Naive B cell (primary cell): ENCODE data around the gene CREG2. TPM values are rescaled to one million over a fixed set of nuclear protein-coding genes. Genes with fewer than 3 reads are reported as not detected.
A peak's percentile ranks its signal among the peaks of the same experiment; 100 is the strongest.
"Not testable (repeated sequence)": the region's sequence is repeated elsewhere in the genome, so short reads cannot be mapped to it uniquely, and the experiment has no call there.

ENCODE experiments used
- ATAC-seq, 2 donors: fragments of 150-1000 bp; cut with Tn5 transposase; 2 replicates each; pipeline ENCODE4 v1.10.0; 2021; ENCODE audit warnings: low read depth in 2 of 2, mild to moderate bottlenecking in 2 of 2, moderate library complexity in 2 of 2
- DNase-seq: peaks from one replicate; pipeline ENCODE4 v3.0.0; 2022
- H3K27ac Mint-ChIP-seq, 6 donors: one replicate each; pipeline ENCODE4 v1.8.0; 2020 to 2022; ENCODE audit warnings: mild to moderate bottlenecking in 6 of 6, mixed read lengths in 6 of 6, moderate library complexity in 5 of 6, inconsistent platforms in 2 of 6
- H3K27me3 Mint-ChIP-seq, 3 donors: one replicate each; pipeline ENCODE4 v1.8.0; 2021 to 2022; ENCODE audit warnings: mixed read lengths in 3 of 3, mild to moderate bottlenecking in 1 of 3
- H3K36me3 Mint-ChIP-seq, 2 donors: one replicate each; pipeline ENCODE4 v1.8.0; 2020 to 2022; ENCODE audit warnings: mixed read lengths in 2 of 2, inconsistent platforms in 1 of 2, mild to moderate bottlenecking in 1 of 2
- H3K4me1 Mint-ChIP-seq, 3 donors: one replicate each; pipeline ENCODE4 v1.8.0; 2020 to 2022; ENCODE audit warnings: mixed read lengths in 3 of 3, inconsistent platforms in 1 of 3, mild to moderate bottlenecking in 1 of 3, moderate library complexity in 1 of 3
- H3K4me3 Mint-ChIP-seq, 8 donors: one replicate each; pipeline ENCODE4 v1.8.0; 2020 to 2022; ENCODE audit warnings: mild to moderate bottlenecking in 8 of 8, mixed read lengths in 8 of 8, moderate library complexity in 8 of 8, inconsistent platforms in 2 of 8
- H3K9me3 Mint-ChIP-seq, 7 donors: one replicate each; pipeline ENCODE4 v1.8.0; 2020 to 2022; ENCODE audit warnings: mixed read lengths in 7 of 7, mild to moderate bottlenecking in 5 of 7, inconsistent platforms in 2 of 7, moderate library complexity in 1 of 7
- polyA plus RNA-seq, 6 donors: library from polyadenylated mRNA; unstranded; fragments of 300-500 nt; fragmentation: Illumina TruSeq; gene quantifications; one replicate each; pipeline ENCODE4 v1.2.3, GENCODE V29; 2021; ENCODE audit warnings: low read depth in 6 of 6

The CREG2 gene
- polyA plus RNA-seq, 6 donors from 2014 or later: not detected

DNA sequence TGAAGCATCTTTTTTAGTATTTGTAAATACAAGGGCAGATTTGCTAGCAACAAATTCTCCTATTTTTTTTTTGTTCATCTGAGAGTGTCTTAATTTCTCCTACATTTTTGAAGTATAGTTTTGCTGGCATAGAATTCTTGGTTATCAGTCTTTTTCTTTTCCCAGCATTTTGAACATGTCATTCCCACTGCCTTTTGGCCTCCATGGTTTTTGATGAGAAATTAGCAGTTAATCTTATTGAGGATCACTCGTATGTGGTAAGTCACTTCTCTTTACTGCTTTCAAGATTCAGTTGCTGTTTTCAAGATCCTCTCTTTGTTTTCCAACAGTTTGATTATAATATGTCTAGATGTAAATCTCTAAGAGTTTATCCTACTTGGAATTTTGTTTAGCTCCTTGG, 61.9 kb downstream of the CREG2 start:
- H3K4me1 Mint-ChIP-seq: no peaks in the 10 kb centered on the region
- no peaks in the 10 kb centered on the region for H3K36me3 Mint-ChIP-seq
- H3K9me3 Mint-ChIP-seq: peaks cover 0 to 6% (median 0%) of the 10 kb centered on the region in 7 donors
- ATAC-seq (no peak), DNase-seq (no peak)
- no peak overlapping the region for H3K27ac Mint-ChIP-seq
- H3K27me3 Mint-ChIP-seq: no peaks in the 10 kb centered on the region
- H3K4me3 Mint-ChIP-seq: no peak overlapping the region

DNA sequence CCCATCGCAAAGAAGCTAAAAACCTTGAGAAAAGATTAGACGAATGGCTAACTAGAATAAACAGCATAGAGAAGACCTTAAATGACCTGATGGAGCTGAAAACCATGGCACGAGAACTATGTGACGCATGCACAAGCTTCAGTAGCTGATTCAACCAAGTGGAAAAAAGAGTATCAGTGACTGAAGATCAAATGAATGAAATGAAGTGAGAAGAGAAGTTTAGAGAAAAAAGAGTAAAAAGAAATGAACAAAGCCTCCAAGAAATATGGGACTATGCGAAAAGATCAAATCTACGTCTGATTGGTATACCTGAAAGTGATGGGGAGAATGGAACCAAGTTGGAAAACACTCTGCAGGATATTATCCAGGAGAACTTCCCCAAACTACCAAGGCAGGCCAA, 70.7 kb downstream of the CREG2 start:
- not testable (repeated sequence) for ATAC-seq, H3K4me1 Mint-ChIP-seq, H3K27ac Mint-ChIP-seq, H3K9me3 Mint-ChIP-seq, H3K4me3 Mint-ChIP-seq, H3K36me3 Mint-ChIP-seq, DNase-seq
- H3K27me3 Mint-ChIP-seq: peaks cover 4 to 13% (median 8%) of the 10 kb centered on the region in 3 donors

DNA sequence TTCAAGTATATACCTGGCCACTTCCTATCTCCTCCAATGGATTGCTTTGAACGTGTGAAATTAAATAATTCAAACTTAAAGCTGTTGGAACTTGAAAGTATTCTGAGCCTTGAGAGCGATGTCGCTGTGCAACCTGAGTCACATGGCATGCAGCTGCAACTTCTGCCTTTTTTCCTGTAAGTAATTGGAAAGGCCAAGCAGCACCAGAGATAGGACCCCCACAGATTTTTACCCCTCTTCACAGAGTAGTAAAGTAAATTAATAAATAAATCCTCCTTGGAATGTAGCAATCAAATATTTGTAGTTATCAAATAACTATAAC, 75.6 kb downstream of the CREG2 start:
- no peak for DNase-seq
- peak overlapping the region in 1 of 6 donors; percentile 17 for H3K27ac Mint-ChIP-seq
- peaks cover 3 to 10% (median 5%) of the 10 kb centered on the region in 3 donors for H3K27me3 Mint-ChIP-seq
- peak overlapping the region in 2 of 8 donors; percentile 22 to 82 for H3K4me3 Mint-ChIP-seq
- ATAC-seq: no peak
- H3K36me3 Mint-ChIP-seq: no peaks in the 10 kb centered on the region
- H3K4me1 Mint-ChIP-seq: peaks cover 17 to 39% (median 25%) of the 10 kb centered on the region in 3 donors
- no peaks in the 10 kb centered on the region for H3K9me3 Mint-ChIP-seq

DNA sequence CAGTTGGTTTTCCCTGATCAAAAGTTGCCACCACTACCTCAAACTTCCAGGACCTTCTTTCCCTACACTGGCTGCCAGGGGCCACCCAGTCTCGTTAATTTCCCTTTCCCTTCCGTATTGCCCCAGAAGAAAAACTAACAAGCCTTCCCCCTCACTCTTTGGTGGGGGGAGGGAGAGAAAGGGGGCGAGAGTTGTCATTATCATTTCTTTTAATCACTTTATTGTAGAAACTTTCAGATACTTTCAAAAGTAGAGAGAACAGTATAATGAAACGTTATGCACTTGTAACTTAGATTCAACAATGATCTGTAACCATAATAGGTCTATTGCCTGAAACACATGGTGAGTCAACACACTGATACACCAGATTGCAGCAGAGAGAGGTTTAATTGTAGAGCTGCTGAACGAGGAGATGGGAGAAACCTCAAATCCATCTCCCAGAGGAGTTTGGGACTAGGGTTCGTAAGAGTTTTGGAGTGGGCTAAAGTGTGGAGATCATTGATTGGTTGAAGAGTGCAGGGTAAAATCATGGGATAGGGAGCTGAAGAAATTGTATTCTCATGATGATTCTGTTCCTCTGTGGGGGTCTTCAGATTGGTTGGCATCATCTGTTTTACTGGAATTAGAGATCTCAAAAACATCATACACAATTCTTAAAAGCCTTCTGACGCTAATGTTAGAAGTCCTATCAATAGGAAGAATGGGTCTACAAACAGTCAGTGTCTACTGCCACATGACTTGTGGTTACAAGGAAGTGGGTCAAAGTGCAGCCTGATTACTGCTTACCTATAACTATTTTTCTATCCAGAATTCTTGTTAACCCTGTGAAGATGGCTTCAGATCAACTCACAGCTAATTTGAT, 76.2 kb downstream of the CREG2 start:
- Mint-ChIP-seq H3K4me3 (peak overlapping the region in 5 of 8 donors; percentile 10 to 82 (median 55)), H3K4me1 (peaks cover 21 to 45% (median 31%) of the 10 kb centered on the region in 3 donors), H3K36me3 (no peaks in the 10 kb centered on the region), H3K27me3 (peaks cover 0 to 4% (median 0%) of the 10 kb centered on the region in 3 donors), H3K9me3 (no peaks in the 10 kb centered on the region), H3K27ac (peak overlapping the region in 2 of 6 donors; percentile 17 to 56)
- no peak for ATAC-seq
- no peak for DNase-seq

DNA sequence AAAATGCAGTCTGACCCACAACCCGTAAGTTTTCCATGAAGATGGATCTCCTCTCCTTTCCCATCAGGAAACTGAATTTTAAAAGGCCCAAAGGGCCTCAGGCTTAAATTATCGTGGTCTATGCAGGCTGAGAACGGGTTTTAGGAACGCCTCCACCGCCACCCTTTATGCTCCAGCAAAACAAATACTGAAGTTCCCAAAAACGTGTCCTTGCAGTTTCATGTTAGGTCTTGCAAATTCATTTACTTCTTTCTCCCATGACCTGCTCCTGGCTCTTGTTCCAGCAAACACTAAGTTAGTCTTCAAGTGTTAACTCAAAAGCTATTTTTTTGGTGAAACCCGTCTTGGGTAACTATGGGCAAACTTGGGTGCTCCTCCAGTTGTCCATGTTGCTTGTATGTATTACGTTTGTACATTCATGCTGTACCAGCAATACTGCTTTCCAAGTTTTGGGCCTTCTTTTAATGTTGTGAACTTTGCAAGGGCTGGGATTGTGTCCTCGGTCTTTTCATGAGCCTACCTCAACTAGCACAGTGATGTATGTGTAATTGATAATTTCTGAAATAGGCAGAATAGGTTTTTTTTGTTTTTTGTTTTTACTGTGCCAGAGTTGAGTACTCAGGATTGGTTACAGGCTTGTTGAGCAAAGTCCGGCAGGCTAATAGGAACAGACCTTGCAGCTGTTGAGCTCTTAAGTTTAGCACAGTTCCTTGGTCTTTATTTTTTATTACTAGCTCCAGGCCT, 77.0 kb downstream of the CREG2 start:
- Mint-ChIP-seq H3K4me1 (peaks cover 21 to 53% (median 38%) of the 10 kb centered on the region in 3 donors), H3K9me3 (no peaks in the 10 kb centered on the region), H3K4me3 (peak overlapping the region in 6 of 8 donors; percentile 6 to 92 (median 64)), H3K36me3 (no peaks in the 10 kb centered on the region), H3K27me3 (no peaks in the 10 kb centered on the region), H3K27ac (peak overlapping the region in 1 of 6 donors; percentile 24)
- no peak for ATAC-seq
- DNase-seq: no peak

DNA sequence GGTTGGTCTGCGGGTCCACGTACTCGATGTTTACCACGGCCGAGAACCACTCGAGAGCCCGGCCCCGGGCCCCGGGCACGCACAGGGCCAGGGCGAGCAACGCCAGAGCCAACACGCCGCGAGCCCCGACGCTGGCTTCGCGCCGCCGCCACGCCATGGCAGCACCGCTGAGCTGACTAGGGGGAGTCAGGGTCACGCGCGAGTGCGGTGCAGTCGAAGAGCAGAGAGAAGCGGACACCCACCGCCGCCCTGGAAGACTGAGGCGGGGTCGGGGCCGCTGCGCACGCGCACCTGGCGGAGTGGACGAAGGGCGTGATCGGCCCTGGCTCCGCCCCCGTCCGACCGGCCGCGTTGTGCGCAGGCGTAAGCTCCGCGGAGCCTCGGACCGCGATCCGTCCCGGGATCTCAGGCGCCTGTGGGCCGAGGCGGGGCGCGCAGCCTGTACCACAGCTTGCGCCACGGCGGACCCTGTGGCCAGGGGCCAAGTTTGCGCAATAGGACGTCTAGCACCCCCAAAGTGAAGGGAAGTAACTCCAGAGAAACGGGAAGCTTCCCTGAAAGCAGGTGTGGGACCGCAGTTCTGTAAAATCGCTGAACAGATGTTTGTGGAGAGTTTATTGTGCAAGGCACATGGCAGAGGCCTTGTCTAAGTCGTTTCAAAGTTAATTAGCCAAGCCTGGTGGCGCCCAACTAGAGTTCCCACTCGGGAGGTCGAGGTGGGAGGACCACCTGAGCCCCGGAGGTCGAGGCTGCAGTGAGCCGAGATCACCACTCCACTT, 78.7 kb downstream of the CREG2 start, which contains the start of gene RNF149:
TSS of gene RNF149 (minus strand) at position 270 of the 779 bp plus-strand sequence. CDS start at position 157, 113 bp downstream.
- H3K27me3 Mint-ChIP-seq: no peaks in the 10 kb centered on the region

DNA sequence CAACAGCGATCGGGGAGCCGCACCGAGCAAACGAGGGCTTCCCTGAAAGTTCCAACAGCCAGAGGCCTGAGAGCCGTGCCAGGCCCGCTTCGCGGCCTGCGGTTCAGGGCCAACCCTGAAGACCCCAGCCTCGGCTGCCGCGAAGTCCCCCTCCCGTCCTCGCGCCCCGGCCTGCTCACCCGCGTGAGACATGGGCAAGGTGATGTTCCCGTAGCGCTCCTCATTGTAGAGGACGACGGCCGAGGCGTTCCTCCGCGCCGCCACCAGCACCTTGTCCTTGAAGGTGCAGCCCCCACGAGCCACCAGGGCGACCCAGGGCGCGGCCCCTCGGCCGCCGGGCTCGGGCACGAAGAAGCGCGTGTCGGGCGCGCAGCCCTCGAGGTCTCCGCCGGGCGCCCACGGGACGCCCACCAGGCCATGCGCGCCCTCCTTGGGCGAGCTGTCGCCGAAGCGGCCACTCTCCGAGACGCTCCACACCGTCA, 79.3 kb downstream of the CREG2 start:
- H3K36me3 Mint-ChIP-seq: no peaks in the 10 kb centered on the region
- no peaks in the 10 kb centered on the region for H3K27me3 Mint-ChIP-seq
- H3K4me1 Mint-ChIP-seq: peaks cover 21 to 64% (median 46%) of the 10 kb centered on the region in 3 donors
- ATAC-seq: peak in 1 of 2 donors; percentile 11
- peak overlapping the region; percentile 77 to 94 (median 90) for H3K4me3 Mint-ChIP-seq
- H3K27ac Mint-ChIP-seq: peak overlapping the region; percentile 16 to 97 (median 95)
- H3K9me3 Mint-ChIP-seq: no peaks in the 10 kb centered on the region
- DNase-seq: no peak

More for the DNA sequence above, 78.7 kb downstream of the CREG2 start, which contains the start of gene RNF149:
- peak; percentile 78 for ATAC-seq
- Mint-ChIP-seq H3K9me3 (no peaks in the 10 kb centered on the region), H3K4me3 (peak within 1 kb of the TSS; percentile 77 to 94 (median 90)), H3K36me3 (no peaks in the 10 kb centered on the region), H3K27ac (peak within 1 kb of the TSS; percentile 83 to 97 (median 95)), H3K4me1 (peaks cover 21 to 64% (median 46%) of the 10 kb centered on the region in 3 donors)
- peak; percentile 92 for DNase-seq

DNA sequence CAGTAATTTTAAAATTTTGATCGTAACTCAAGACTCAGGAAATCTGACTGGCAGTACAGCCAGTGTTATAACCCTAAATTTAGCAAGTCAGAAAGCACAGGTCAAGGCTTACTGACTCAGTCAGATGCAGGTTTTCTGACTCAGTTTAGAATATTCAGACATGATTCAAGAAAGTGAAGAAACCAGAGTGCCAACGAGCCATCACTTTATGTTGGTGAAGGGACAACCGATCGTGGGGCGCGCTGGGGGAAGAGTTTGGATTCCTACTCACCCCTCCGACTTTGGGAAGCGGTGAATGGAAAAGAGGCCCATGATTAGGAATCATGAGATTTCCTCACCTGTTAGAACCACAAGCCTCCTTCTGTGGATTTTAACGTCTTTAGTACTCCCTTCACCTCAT, 79.8 kb downstream of the CREG2 start:
- H3K4me1 Mint-ChIP-seq: peaks cover 21 to 67% (median 49%) of the 10 kb centered on the region in 3 donors
- DNase-seq: no peak

DNA sequence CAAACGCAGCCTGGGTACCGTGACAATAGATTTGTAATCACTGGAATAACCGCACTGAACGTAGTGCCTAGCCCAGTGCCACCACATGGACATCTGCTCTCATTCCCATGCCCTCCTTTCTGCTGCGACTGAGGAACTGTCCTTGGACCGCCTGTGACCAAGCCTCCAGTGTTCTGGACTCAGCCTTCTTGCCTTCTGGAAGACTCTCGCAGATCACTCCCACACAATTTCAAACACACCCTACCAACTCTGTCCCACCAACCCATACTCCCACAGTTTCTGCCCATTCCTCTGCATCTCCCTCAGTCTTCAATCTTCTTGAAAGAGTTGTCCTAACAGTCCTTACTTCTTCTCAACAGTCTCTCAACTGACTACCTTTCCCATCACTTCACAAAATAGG, 80.9 kb downstream of the CREG2 start:
- no peak for DNase-seq
- peak overlapping the region; percentile 77 to 94 (median 90) for H3K4me3 Mint-ChIP-seq
- H3K36me3 Mint-ChIP-seq: no peaks in the 10 kb centered on the region
- no peaks in the 10 kb centered on the region for H3K27me3 Mint-ChIP-seq
- peak overlapping the region; percentile 92 to 97 (median 96) for H3K27ac Mint-ChIP-seq
- peaks cover 21 to 67% (median 53%) of the 10 kb centered on the region in 3 donors for H3K4me1 Mint-ChIP-seq
- no peaks in the 10 kb centered on the region for H3K9me3 Mint-ChIP-seq
- ATAC-seq: no peak

More for the DNA sequence above, 79.8 kb downstream of the CREG2 start:
- peak overlapping the region; percentile 77 to 94 (median 90) for H3K4me3 Mint-ChIP-seq
- ATAC-seq: no peak
- H3K9me3 Mint-ChIP-seq: no peaks in the 10 kb centered on the region
- H3K27me3 Mint-ChIP-seq: no peaks in the 10 kb centered on the region
- H3K27ac Mint-ChIP-seq: peak overlapping the region; percentile 92 to 97 (median 96)
- no peaks in the 10 kb centered on the region for H3K36me3 Mint-ChIP-seq

DNA sequence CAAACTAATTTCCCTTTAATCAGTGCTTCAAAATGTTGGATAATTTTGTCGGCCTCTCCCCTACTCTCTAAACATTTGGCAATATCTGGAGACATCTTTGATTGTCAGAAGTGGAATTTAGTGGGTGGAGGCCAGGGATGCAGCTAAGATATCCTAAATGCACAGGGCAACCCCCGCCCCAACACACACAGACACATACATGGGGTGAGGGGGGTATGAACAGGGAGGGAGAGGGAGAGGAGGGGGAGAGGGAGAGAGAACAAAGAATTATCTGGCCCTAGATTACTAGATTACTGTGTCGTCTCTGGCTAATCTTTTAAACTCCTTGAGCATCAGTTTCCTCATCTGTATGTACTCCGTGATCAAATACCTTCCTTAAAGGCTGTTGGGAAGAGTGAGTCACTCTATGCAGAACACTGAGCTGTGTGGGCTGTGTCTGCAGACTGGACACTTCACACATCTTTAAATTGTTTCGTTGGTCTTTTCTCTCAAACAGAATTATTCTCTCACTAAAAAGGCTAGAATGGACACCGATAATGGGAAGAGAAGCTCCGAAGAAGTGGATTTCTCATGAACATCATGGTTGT, 81.7 kb downstream of the CREG2 start:
- ATAC-seq: no peak
- Mint-ChIP-seq H3K27me3 (no peaks in the 10 kb centered on the region), H3K4me1 (peaks cover 16 to 67% (median 50%) of the 10 kb centered on the region in 3 donors), H3K9me3 (no peaks in the 10 kb centered on the region), H3K4me3 (peak overlapping the region in 2 of 8 donors; percentile 2 to 35), H3K27ac (peak overlapping the region in 2 of 6 donors; percentile 7 to 33), H3K36me3 (no peaks in the 10 kb centered on the region)
- no peak for DNase-seq

DNA sequence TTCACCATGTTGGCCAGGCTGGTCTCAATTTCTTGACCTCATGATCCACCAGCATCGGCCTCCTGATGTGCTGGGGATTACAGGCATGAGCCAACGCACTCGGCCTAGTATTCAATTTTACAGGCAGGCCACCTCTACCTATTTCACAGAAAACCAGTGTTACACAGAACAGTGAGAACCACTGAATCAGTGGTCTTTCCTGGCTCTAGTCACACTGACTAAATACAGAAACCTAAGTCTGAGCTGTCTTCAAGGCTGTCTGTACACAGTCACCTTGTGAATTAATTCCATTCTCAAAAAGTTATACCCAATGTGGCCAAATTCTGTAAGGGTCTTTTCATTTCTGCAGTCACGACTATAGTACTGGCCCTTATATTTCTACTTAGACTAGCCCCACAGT, 82.3 kb downstream of the CREG2 start:
- peaks cover 18 to 67% (median 54%) of the 10 kb centered on the region in 3 donors for H3K4me1 Mint-ChIP-seq
- no peaks in the 10 kb centered on the region for H3K9me3 Mint-ChIP-seq
- H3K27me3 Mint-ChIP-seq: no peaks in the 10 kb centered on the region
- H3K27ac Mint-ChIP-seq: peak overlapping the region in 1 of 6 donors; percentile 10
- no peaks in the 10 kb centered on the region for H3K36me3 Mint-ChIP-seq
- ATAC-seq: no peak
- DNase-seq: no peak
- peak overlapping the region in 1 of 8 donors; percentile 35 for H3K4me3 Mint-ChIP-seq

DNA sequence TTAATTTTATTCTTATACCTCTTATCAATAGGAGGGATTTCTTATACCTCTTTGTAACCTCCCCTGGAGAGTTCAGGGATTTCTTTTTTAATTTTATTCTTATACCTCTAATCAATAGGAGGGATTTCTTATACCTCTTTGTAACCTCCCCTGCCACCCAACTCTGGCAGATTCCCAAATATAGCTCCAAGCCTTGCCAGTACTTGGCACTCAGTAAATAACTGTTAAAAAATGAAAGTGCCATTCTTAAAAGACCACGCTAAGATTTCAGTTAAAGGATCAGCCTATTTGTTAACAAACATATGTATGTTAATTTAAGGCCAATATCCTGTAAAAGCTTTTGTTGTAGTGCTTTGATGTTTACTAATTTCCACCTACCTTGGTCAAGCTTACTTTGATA, 83.6 kb downstream of the CREG2 start:
- no peaks in the 10 kb centered on the region for H3K9me3 Mint-ChIP-seq
- H3K36me3 Mint-ChIP-seq: peaks cover 0 to 4% of the 10 kb centered on the region in 2 donors
- no peak for DNase-seq
- ATAC-seq: no peak
- H3K27ac Mint-ChIP-seq: no peak overlapping the region
- H3K27me3 Mint-ChIP-seq: no peaks in the 10 kb centered on the region
- peaks cover 22 to 70% (median 62%) of the 10 kb centered on the region in 3 donors for H3K4me1 Mint-ChIP-seq
- H3K4me3 Mint-ChIP-seq: no peak overlapping the region
